ENCODE measurements around the gene NUBP2.

Gene NUBP2

DNA sequence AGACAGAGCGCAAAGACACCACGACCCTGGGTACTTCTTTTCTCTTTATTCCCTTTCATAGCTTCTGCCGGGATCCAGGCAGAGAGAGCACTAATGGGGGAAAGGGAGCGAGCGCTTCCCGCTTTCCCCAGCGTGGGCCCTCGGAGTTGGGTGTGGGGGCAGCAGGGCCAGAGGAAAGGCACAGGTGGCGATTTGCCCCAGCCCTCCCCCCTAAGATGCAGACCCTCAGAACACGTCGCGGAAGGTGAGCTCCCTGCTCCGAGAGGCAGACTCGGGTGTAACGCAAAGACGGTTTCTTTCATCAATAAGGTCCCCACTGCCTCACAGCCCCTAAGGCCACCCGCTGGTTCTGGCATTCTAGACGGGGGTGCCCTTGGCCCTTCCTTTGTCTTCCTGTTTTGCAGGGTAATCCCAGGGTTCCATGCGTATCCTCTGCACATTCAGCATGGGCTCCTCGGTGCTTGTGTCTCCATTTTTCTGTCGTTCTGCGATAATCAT is 10.8 kb upstream of the NUBP2 start:
- no peak for DNase-seq (ENCODE audit: low read depth, low spot score)

DNA sequence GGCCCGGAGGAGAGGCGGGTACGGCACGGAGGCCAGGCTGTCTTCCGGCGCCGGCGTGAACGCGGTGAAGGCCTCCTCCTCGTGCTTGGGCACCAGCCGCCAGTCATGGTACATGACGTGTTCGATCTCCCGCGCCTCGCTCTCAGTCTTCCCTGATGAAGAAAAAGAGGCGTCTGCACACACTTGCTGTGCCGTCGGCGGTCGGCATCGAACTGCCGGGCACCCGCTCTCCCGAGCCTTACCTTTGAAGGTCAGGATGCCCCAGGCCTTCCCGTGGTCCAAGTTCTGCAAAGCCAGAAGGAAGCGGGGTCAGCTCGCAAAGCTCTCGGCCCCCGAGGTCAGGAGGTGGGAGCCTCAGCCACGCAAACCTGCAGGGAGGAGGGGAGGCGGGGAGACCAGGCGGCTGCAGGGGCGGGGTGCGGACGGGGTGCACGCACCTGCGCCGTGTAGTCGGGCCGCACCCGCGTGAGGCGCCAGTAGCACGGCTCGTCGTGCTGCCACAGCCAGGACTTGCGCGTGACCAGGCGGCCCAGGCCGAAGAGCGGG is 10.3 kb upstream of the NUBP2 start, which contains the start of gene EME2:
Gene EME2, plus strand, starts transcription at position 449 of the 546 bp plus-strand sequence. CDS start 418 bp downstream, outside the sequence.
- DNase-seq (ENCODE audit: low read depth, low spot score): no peak

DNA sequence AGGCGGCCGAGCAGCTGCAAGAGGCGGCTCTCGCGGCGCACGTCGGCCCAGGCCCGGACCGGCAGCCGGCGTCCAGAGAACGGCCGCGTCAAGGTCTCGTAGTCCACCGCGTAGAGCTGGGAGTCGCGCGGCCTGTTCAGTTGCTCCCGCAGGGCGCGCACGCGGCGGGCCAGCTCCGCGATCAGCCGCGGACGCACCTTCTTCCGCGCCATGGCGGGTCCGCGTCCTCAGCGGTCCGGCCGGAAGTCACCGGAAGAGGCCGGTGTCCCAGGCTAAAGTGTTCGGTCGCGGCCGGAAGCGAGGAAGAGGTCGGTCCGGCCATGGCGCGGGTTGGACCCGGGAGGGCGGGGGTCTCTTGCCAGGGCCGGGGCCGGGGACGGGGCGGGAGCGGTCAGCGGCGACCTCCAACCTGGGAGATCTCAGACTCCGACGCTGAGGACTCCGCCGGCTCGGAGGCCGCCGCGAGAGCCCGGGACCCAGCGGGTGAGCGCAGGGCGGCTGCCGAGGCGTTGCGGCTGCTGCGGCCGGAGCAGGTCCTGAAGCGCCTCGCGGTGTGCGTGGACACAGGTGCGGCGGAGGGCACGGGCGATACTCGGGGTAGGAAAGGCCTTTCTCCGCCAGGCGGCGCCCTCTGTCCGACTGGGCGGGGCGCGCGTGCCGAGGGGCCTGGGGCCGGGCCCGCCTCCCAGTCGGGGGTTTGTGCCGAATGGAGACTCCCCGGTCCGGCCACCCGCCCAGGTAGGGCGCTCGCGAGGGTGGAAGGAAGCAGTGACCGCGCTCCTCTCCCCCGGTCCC is 9.7 kb upstream of the NUBP2 start, which contains the start of gene MRPS34:
Gene MRPS34, minus strand, starts transcription at position 227 of the 795 bp plus-strand sequence. Its CDS starts 15 bp downstream, at position 212.
- peak; percentile 52 for DNase-seq (ENCODE audit: low read depth, low spot score)

DNA sequence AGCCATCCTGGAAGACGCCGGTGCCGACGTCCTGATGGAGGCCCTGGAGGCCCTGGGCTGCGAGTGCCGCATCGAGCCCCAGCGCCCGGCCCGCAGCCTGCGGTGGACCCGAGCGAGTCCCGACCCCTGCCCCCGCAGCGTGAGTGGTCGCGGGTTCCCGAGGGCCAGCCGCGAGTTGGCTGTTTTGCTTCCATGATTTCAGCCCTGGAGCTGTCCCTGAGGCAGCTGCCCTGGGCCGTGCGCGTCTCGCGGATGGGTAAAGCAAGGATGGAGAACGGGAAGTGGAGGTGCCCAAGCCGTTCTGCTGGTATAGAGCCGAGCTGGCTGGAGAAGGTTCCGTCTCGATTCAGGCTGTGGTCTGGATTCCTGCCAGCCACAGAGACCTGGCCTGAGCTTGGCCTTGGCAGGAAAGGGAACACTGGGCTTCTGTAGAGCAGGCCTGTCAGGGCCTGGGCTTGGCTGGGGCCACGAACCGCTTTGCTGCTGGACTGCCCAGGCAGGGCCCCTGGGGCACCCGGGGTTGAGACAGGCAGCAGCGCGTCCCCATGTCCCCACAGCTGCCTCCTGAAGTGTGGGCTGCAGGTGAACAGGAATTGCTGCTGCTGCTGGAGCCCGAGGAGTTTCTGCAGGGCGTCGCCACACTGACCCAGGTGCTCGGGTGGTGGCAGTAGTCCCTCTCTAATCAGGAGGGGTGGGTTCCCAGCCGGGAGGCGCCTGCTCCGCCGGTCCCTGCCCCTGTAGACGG is 8.9 kb upstream of the NUBP2 start:
- DNase-seq (ENCODE audit: low read depth, low spot score): no peak

DNA sequence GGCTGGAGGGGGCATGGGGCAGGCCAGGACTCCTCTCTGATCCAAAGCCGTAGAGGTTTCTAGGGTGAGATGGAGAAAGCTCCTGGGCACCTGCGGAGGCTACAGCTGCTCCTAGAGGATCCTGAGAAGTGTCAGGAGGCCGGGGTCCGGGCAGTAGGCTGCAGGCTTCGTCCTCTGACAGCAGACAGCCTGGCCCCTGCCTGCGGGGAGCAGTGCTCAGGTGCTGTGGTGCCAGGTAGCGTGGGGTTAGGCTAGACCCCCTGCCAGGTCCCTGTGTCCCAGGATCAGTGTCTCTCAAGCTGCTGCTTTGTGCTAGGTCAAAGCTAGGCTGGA is 8.3 kb upstream of the NUBP2 start:
- DNase-seq (ENCODE audit: low read depth, low spot score): no peak

DNA sequence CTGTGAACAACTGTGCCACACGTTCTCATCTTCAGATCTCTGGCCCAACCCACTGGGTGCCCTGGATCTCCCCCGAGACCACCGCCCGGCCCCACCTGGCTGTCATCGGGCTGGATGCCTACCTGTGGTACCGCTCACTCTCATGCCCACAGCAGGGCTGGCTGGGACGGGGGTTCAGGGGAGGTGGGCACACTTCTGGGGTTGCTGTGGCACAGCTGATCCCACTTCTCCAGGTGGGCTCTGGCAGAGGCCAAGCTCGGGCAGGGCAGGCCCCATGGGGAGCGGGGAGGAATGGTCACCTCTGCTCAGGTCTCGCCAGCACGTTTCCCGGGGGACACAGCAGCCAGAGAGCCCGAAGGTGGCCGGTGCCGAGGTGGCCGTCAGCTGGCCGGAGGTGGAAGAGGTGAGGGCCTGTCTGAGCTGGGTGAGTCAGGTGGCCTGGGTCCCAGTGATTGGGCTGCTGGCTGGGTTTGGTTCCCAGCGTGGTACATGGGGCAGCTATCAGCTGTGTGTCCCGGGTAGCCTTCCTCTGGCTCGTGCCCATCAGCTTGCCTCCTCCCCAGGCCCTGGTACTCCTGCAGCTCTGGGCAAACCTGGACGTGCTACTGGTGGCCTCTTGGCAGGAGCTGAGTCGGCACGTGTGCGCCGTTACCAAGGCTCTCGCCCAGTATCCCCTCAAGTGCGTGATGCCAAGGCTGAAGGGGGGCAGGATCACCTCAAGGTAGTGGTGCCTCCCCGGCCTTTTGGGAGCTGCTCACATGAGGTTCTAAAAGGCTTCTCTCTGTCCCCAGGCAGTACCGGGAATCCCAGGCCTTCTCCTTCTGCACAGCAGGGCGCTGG is 7.5 kb upstream of the NUBP2 start:
- DNase-seq (ENCODE audit: low read depth, low spot score): no peak

DNA sequence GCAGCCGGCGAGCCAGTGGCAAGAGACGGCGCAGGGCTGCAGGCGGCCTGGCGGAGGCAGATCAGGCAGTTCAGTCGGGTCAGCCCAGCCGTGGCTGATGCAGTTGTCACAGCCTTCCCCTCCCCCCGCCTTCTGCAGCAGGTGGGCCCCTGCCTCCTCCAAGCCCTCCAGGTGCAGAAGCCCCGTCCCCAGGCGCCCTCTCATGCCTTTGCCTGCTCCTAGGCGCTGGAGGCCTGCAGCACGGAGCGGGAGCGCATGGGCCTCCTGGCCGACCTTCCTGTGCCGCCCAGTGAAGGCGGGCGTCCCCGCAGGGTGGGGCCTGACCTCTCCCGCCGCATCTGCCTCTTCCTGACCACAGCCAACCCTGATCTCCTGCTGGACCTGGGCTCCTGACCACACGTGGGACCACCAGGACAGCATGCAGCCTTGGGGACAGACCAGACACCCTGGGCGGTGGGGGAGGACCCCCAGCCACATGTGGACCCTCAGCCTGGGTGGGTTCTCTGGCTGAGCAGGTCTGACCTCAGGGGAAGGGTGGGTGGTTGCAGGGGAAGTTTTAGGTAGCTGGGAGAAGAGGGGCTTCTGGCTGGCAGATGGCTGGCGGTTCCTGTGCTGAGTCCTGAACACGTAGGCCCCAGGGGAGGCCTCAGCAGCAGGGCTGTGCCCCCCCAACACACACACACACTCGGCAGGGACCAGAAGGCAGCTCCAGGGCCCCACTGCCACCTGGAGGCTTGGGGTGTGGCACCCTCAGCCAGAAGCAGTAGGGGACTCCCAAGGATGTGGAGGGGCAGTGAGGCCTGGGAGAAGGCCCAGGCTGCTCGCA is 6.7 kb upstream of the NUBP2 start:
- no peak for DNase-seq (ENCODE audit: low read depth, low spot score)

DNA sequence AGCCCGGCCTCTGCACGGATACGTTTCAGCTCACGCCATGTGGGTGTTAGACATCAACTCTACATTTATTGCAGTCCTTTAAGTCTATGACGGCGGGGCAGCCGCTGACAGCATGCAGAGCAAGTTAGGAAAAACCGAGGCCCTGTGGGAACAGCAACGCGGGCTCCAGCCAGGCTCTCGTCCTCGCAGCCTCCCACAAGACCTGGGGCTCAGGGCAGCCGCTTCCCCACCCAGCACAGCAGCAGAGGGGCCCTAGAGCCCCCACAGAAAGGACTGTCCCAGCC is 6.1 kb upstream of the NUBP2 start:
- no peak for DNase-seq (ENCODE audit: low read depth, low spot score)

DNA sequence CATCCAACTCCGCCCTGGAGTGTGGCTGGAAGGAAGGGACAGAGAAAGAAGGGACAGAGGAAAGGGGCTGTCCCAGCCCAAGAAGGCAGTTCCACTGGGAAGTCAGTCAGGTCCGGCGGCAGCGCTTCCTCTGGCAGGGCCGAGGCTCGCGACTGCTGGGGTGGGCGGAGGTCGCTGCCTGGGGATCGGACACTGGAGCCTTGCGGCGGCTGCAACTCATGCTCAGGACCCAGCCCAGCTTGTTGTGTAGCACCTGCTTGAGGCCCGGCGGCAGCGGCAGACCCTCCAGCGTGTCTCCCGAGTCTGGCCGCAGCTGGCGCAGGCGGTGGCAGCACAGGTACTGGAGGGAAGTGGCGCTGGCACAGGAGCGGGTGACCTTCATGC is 5.8 kb upstream of the NUBP2 start:
- no peak for DNase-seq (ENCODE audit: low read depth, low spot score)

DNA sequence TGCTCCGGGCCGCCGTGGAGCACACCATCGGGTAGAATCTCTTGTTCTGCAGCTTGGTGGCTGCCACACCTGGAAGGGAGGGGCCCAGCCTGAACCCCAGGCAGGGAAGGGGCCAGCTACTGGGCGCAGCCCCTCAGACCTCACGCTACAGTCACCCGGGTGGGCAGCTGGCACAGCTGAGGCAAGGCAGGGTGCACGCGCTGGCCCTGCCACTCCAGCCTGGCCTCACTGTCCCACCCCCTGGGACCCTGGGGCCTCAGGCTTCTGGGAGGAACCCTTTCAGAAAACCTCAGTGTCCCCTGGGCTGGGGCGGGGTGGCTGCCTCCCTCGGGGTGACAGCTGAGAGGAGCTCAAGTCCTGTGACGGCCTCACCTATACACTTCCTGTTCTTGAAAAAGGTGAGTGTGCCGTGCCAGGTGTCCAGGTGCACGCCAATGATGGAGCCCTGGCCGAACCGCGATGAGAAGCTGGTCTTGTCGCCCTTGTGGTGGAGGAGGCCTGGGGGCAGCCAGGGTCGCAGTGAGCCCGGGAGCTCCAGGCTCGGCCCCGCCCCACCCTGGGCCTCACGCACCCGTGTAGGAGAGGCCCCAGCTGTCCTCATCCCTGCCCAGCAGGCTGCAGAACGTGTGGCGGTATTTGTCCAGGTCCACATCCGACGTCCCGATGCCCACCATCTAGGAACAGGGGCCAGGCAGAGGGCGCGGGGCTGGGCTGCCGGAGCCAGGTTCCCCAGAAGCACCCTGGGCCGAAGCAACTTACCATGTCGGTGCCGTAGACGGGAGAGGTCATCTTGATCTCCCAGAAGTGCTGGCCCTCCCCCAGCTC is 5.2 kb upstream of the NUBP2 start:
- no peak for DNase-seq (ENCODE audit: low read depth, low spot score)

DNA sequence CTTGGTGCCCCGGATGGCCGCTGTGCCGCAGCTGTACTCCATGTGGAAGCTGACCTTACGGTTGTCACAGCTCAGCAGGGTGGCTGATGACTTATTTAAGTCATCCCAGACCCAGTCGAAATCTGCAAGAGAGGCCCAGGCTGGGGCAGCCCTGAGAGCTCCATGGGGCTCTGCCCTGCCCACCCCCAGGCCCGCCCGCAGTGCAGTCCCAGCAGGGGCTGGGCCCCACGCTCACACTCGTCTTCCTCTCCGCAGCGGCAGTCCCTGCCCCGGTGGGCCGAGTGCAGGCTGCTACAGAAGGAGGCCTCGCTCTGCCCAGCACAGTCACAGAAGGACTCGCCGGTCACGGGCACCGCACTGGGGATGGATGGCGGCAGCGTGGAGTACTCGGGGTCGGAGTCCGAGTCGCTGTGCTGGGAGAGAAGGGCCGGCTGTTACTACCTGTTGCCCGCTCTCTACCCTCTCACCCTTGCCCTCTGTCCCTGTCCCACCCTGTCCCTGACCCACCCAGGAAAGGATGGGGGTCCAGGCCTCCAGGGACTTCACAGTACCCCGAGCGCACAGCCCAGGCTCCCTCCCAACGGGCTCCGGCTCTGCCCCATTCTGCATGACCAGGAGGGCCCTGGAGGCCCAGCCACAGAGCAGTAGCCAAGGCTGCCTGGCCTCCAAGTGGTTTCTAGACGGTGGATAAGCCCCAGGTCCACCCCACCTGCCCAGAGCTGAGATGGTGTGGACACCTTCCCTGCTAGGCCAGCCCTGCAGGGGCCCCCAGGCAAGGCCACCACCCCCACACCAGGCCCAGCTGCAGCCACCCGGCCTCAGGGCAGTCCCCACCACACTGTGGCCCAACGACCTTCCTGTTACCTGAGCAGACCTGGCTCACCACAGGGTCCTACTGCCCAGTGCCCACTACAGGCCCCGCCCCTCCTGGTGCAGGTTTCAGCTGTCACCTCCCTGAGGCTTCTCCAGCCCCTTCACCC is 4.3 kb upstream of the NUBP2 start:
- peak; percentile 65 for DNase-seq (ENCODE audit: low read depth, low spot score)

DNA sequence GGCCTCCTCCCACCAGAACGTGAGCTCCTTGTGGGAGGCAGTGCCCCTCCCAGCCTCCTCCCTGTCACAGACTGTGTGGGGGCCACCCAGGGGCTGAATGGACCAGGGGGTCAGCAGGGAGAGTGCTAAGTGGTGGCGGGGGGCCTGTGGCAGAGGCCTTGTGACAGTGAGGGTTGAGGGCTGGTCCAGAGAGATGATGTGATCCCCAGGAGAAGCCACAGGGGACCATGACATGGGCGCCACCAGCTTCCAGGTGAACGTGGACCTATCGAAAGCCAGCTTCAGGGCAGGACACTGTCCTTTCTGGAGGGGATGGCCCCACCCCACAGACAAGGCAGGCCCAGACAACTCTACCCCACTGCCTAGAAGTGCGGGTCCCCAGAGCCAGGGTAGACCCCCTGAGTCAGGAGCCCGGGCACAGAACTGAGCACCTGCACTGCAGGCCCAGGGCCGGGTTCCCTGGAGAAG is 3.5 kb upstream of the NUBP2 start:
- DNase-seq (ENCODE audit: low read depth, low spot score): no peak

DNA sequence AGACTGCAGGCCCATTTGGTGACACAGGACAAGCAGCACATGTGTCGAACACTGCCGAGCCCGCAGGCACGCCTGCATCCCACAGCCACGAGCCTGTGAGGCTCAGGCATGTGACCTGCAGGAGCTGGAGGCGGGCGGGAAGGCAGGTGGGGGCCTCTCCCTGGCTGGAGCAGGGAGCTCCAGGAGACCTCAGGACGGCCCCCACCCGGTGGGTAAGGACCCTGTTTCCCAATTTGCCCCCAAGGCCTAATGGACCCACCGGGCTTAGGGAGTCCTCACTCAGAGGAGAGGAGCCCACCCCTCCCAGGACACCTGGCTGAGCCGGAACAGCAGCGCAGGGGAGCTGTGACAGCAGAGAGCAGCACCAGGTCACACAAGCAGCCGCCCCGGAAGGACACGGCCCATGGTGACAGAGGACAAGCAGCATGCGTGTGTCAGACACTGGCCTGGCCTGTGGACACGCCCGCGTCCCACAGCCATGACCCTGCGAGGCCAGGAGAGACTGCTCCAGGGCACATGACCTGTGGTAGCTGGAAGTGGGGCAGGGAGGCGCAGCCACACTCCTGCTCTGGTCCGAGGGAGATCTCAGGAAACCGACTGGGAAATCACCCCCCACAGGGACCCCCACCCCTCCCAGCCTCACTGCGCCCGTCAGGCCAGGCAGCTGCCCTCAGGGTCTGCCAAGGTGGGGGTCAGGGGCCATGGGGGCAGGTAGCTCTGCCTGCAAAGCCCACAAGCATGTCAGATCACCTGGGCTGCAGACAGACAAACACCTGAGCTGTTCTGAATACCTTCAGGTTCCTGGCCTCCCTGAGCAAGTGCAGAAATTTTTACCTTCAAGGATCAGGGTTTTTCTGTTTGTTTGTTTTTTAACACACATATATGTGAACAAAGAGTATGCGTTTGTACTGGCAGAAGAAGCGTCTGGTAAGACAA is 2.8 kb upstream of the NUBP2 start:
- no peak for DNase-seq (ENCODE audit: low read depth, low spot score)

DNA sequence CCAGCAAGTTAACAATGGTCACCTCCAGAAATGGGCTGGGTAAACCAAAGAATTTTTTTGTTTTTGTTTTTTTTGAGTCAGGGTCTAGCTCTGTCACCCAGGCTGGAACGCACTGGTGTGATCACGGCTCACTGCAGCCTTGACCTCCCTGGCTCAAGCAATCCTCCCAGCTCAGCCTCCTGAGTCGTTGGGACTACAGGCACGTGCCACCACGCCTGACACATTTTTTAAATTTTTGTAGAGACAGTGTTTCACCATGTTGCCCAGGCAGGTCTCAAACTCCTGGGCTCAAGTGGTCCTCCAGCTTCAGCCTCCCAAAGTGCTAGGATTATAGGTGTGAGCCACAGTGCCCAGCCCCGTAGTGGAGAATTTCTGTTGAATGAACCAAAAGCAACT is 2.1 kb upstream of the NUBP2 start:
- DNase-seq (ENCODE audit: low read depth, low spot score): no peak

DNA sequence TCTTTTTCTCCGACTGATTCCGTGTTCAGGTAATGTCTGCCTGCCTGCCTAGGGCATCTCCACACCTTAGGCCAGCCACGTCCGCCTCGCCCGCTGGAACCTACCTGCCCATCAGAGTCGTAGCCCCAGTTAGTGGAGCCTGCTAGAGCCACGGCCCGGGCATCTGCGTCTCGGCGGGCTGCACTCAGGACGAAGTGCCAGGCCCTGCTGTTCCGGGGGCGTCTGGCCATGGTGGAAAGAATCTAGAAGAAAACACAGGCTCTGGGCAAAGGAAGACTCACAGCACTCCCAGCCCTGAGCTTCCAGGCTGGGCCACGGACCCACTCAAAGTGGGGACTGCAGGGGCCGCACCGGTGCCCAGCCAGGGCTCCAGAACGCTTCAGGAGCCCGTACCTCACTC is 1.5 kb upstream of the NUBP2 start:
- DNase-seq (ENCODE audit: low read depth, low spot score): no peak

DNA sequence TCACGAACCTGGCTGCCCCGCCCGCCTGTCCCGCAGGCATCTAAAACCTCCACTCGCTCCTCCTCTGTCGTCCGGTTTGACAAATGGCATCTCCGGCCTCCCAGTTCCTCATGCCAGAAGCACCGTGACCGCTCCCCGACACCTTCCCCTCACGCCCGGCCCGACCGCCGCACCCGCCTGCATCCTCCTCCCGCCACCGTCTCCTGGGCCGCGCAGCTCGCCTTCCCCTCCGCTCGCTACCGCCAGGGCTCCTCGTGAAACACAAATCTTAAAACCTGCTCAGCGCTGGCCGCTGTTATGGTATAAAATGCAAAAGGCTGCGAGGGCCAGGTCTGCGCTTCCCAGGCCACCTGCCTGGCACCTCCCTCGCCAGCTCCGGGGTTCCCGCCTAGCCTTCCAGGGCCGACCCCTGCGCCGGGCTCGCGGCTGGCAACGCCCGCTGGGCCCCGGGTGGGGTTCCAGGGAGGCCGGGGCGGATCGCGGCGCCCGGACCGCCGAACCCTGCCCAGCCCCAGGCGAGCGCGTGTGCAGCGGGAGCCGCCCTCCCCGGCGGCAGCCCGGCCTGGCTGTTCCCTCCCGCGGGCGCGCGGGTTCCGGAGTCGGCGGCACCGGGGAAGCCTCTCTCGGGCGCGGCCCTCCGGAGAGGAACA is 877 bp upstream of the NUBP2 start:
- DNase-seq (ENCODE audit: low read depth, low spot score): no peak
